K562 (cell line): Measurements from ENCODE around the gene BTG2. TPM values are rescaled to one million over a fixed set of nuclear protein-coding genes. Genes with fewer than 3 reads are reported as not detected.

Experiments
- CCNT2 ChIP-seq: IDR thresholded peaks from 2 replicates; pipeline ENCODE4 v1.6.1; 2011; ENCODE audit warnings: borderline replicate concordance, low read depth, mild to moderate bottlenecking, moderate library complexity, mixed read lengths, low read length; ENCODE audit not compliant: insufficient read length; ENCODE audit errors: extremely low read depth
- CLOCK ChIP-seq: fragments of 250-450 bp; sonication (Bioruptor Pico); IDR thresholded peaks from 2 replicates; pipeline ENCODE4 v1.4.0; 2020; ENCODE audit warnings: mild to moderate bottlenecking, moderate library complexity, borderline replicate concordance
- E2F1 ChIP-seq: sonication (generic); formaldehyde crosslinking; IDR thresholded peaks from 2 replicates; pipeline ENCODE4 v1.8.1; 2023; ENCODE audit warnings: mild to moderate bottlenecking, missing genetic modification reagents, moderate library complexity
- MYC ChIP-seq, 2 experiments: fragments of 250-450 bp in 1 of 2; sonication (Bioruptor Pico) in 1 of 2; IDR thresholded peaks; 2 replicates each; pipeline versions ENCODE4 v1.5.1 to v1.6.1; 2012 to 2021; ENCODE audit warnings: low read depth in 2 of 2, borderline replicate concordance in 1 of 2, improper control_type of control experiment in 1 of 2, low read length in 1 of 2, mild to moderate bottlenecking in 1 of 2, moderate library complexity in 1 of 2
- NCOA6 ChIP-seq: fragments of 450-650 bp; IDR thresholded peaks from 2 replicates; pipeline ENCODE4 v1.6.1; 2017; ENCODE audit warnings: mild to moderate bottlenecking
- OTX1 ChIP-seq: fragments of 450-650 bp; formaldehyde crosslinking; IDR thresholded peaks from 2 replicates; pipeline ENCODE4 v1.4.0; 2022; ENCODE audit warnings: mild to moderate bottlenecking
- POLR2G ChIP-seq: fragments of 200-400 bp; formaldehyde crosslinking; IDR thresholded peaks from 2 replicates; pipeline ENCODE4 v1.6.1; 2017; ENCODE audit warnings: low read depth, mild to moderate bottlenecking, antibody characterized with exemption, low read length, moderate library complexity
- SAP30 ChIP-seq: fragments of 200-600 bp; sonication (generic); IDR thresholded peaks from 2 replicates; pipeline ENCODE4 v1.6.1; 2012; ENCODE audit warnings: borderline replicate concordance, low read depth, mild to moderate bottlenecking, moderate library complexity, low read length, control low read depth, inconsistent platforms; ENCODE audit not compliant: insufficient read depth, poor library complexity, severe bottlenecking
- STAT5A ChIP-seq: IDR thresholded peaks from 2 replicates; pipeline ENCODE4 v1.6.1; 2012; ENCODE audit warnings: low read length, inconsistent platforms, borderline replicate concordance
- UBTF ChIP-seq, 2 experiments: IDR thresholded peaks; 2 replicates each; pipeline ENCODE4 v1.6.1; 2012; ENCODE audit warnings: improper control_type of control experiment in 2 of 2, low read depth in 2 of 2, low read length in 2 of 2, borderline replicate concordance in 1 of 2
- ZEB2 ChIP-seq: fragments of 450-650 bp; IDR thresholded peaks from 2 replicates; pipeline ENCODE4 v1.6.1; 2016
- ZNF639 ChIP-seq, 2 experiments: fragments of 200-800 bp in 1 of 2; sonication (Bioruptor generic) in 1 of 2; sonication (generic) in 1 of 2; formaldehyde crosslinking in 1 of 2; IDR thresholded peaks in 1 of 2; conservative IDR thresholded peaks in 1 of 2; 2 replicates each; pipeline versions ENCODE4 v1.5.0 to v1.6.1; 2016 to 2020; ENCODE audit warnings: missing compliant biosample characterization in 1 of 2, missing genetic modification characterization in 1 of 2, missing genetic modification reagents in 1 of 2
- ZNF695 ChIP-seq: fragments of 450-650 bp; formaldehyde crosslinking; IDR thresholded peaks from 2 replicates; pipeline ENCODE4 v1.4.0; 2020; ENCODE audit warnings: mild to moderate bottlenecking, moderate library complexity
- polyA plus RNA-seq, 8 experiments: library from polyadenylated mRNA; depleted of rRNA in 4 of 8; stranded (reverse) in 5 of 8; unstranded in 3 of 8; fragments of >200 nt; fragmentation: Nextera tagmentation in 2 of 8; fragmentation: Illumina TruSeq in 1 of 8; extraction: Ambion mirVana in 2 of 8; extraction: Trizol in 1 of 8; gene quantifications; 2 replicates each; pipeline versions ENCODE4 v1.2.1 to v1.2.3, GENCODE V29; 2011 to 2014; ENCODE audit warnings: inconsistent platforms in 1 of 8, missing spikeins in 1 of 8
- total RNA-seq, 7 experiments: library from RNA; depleted of rRNA in 6 of 7; stranded (reverse); fragments of >200 nt in 6 of 7; fragmentation: Illumina TruSeq in 2 of 7; extraction: Trizol in 2 of 7; gene quantifications; 2 replicates each; pipeline versions ENCODE4 v1.2.1 to v1.2.3, GENCODE V29; 2011 to 2021; ENCODE audit warnings: low replicate concordance in 1 of 7
- TF ChIP-seq, protein P1 (sequence below): fragments of 450-650 bp; conservative IDR thresholded peaks from 2 replicates; pipeline ENCODE4 v1.6.1; 2016; ENCODE audit warnings: missing genetic modification characterization, low read depth, mild to moderate bottlenecking, control low read depth, missing compliant biosample characterization

The BTG2 gene
- total and polyA plus RNA-seq, 9 of the 15 experiments (the other 6 are each of a cell fraction or from before 2014, with no cell fraction given) = 2.3 to 41.9 (median 8.7) TPM

DNA sequence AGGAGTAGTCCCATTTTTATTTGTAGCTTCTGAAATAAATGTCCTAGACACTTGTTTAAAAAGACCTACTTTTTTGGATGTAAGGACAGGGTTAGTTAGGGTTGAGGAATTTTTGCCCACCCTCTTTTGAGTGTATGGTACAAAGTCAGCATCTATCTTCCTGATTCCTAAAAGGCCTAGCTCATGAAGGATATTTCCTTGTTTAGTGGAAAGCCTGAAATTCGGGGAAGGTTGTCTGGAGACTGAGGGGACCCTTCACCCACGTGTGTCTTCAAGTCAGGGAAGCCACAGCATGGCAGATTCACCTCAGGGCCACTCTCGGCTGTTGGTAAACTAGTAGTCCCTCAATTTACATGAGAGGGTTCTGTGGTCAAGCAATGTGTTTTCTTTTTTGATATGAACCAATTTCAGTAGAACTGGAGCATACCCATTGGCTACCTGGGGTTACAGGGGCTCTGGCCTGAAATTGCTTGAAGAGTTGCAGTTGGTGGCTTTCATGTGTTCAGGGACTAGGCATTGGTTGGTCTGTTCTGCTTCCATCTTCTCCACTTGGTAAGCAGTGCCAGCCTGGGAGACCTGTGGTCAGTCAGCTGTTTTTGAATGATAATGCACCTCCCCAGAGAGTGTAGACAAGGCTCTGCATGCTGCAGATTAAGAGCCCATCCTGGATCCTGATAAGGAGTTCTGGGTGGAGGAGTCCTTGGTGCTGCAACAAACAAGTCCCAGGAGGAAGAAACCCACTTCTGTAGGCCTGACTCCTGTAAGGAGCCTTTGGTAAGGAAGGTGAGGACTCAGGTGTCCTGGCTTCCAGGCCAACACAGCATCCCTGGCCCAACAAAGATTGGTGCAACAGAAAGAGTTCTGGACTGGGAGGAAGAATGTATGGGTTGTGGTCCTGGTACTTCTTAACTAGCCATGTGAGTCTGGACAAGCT is 6.3 kb downstream of the BTG2 start (continued):
- TF ChIP-seq UBTF (IDR thresholded peaks at IDR 0.05; ENCODE audit: borderline replicate concordance in 1 of 2, low read depth in 2 of 2, low read length in 2 of 2) (peak; percentile 34 to 49; a peak in 2 of 4 replicates), SAP30 (no peak), ZNF695 (CRISPR knock-in tag) (no peak), NCOA6 (no peak), MYC (IDR thresholded peaks at IDR 0.05; ENCODE audit: low read depth, low read length) (peak; percentile 73), MYC (CRISPR knock-in tag; IDR thresholded peaks at IDR 0.05; ENCODE audit: borderline replicate concordance, low read depth) (no peak), OTX1 (CRISPR knock-in tag) (no peak), STAT5A (peak; percentile 96), CCNT2 (peak; percentile 98), E2F1 (no peak), CLOCK (CRISPR knock-in tag) (peak; percentile 8; the same call in 1 of the 2 replicates), ZEB2 (peak; percentile 89), ZNF639 (CRISPR knock-in tag; conservative IDR thresholded peaks at IDR 0.05 in 1 of 2, IDR thresholded peaks at IDR 0.05 in 1 of 2) (peak in 1 of 2 experiments; percentile 87; a peak in 2 of 4 replicates), POLR2G (no peak)
- TF ChIP-seq, protein P1, sequence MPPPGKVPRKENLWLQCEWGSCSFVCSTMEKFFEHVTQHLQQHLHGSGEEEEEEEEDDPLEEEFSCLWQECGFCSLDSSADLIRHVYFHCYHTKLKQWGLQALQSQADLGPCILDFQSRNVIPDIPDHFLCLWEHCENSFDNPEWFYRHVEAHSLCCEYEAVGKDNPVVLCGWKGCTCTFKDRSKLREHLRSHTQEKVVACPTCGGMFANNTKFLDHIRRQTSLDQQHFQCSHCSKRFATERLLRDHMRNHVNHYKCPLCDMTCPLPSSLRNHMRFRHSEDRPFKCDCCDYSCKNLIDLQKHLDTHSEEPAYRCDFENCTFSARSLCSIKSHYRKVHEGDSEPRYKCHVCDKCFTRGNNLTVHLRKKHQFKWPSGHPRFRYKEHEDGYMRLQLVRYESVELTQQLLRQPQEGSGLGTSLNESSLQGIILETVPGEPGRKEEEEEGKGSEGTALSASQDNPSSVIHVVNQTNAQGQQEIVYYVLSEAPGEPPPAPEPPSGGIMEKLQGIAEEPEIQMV (tag) = no peak
